Prostate gland (tissue), 2 donors: Measurements from ENCODE around the gene IL17A.

Experiments
- POLR2A ChIP-seq: fragments of 450-650 bp; IDR thresholded peaks from one replicate; pipeline ENCODE4 v1.6.1; 2016; ENCODE audit warnings: antibody characterized with exemption, mild to moderate bottlenecking
- TF ChIP-seq, protein P1 (sequence below), 4 experiments: fragments of 200-600 bp in 2 of 4; fragments of 450-650 bp in 2 of 4; sonication (generic) in 2 of 4; IDR thresholded peaks; 1 replicate in 3 of 4; 2 replicates in 1 of 4; pipeline ENCODE4 v1.5.1; 2016 to 2019; ENCODE audit warnings: antibody characterized with exemption in 4 of 4, mild to moderate bottlenecking in 2 of 4, moderate library complexity in 2 of 4

DNA sequence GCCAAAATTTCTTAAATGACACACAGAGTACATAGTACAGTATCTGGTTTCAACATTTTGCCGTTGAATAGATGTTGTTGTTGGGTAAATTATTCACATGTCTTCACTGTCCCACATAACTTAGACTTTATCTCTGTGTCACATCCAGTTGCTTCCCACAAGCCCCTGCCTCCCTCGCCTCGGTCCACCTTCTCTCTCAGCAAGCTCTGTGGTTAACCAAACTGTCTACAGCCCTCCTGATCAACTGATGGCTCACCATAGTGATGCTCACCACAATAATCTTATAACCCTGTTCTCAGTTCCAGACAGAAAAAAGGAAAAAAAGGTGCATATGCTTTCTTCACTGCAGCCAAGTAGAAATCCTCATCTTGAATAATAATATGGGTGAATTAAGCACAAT, 35.1 kb downstream of the IL17A start:
- TF ChIP-seq, protein P1, sequence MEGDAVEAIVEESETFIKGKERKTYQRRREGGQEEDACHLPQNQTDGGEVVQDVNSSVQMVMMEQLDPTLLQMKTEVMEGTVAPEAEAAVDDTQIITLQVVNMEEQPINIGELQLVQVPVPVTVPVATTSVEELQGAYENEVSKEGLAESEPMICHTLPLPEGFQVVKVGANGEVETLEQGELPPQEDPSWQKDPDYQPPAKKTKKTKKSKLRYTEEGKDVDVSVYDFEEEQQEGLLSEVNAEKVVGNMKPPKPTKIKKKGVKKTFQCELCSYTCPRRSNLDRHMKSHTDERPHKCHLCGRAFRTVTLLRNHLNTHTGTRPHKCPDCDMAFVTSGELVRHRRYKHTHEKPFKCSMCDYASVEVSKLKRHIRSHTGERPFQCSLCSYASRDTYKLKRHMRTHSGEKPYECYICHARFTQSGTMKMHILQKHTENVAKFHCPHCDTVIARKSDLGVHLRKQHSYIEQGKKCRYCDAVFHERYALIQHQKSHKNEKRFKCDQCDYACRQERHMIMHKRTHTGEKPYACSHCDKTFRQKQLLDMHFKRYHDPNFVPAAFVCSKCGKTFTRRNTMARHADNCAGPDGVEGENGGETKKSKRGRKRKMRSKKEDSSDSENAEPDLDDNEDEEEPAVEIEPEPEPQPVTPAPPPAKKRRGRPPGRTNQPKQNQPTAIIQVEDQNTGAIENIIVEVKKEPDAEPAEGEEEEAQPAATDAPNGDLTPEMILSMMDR (IDR thresholded peaks at IDR 0.05): no peak
- no peak for TF ChIP-seq POLR2A
